HG03439 (cell line): Measurements from ENCODE around the gene ADSS1.
"Not testable (repeated sequence)": the region's sequence is repeated elsewhere in the genome, so short reads cannot be mapped to it uniquely, and the experiment has no call there.

ENCODE experiments used
- ATAC-seq: cut with Tn5 transposase; IDR thresholded peaks from one replicate; pipeline ENCODE4 v1.9.1; 2021; ENCODE audit warnings: mild to moderate bottlenecking, moderate library complexity; ENCODE audit not compliant: unreplicated experiment

The ADSS1 gene

DNA sequence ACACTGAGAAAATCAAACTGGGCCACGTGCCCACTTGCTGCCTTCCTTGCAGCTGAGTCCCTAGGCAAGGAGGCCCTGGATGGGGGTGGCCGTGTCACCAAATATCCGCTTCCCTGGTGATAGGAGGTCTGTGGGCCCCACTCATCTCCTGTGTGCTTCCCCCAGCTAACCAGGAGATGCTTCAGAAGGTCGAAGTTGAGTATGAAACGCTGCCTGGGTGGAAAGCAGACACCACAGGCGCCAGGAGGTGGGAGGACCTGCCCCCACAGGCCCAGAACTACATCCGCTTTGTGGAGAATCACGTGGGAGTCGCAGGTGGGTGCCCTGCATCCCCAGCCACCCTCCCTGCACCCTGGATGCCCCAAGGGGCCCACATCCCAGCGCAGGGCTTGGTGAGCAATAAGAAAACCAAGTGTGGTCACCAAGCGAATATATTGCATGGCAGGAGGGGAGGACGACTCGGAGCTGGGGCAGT lies 22.1 kb downstream of the ADSS1 start:
- ATAC-seq: no peak

DNA sequence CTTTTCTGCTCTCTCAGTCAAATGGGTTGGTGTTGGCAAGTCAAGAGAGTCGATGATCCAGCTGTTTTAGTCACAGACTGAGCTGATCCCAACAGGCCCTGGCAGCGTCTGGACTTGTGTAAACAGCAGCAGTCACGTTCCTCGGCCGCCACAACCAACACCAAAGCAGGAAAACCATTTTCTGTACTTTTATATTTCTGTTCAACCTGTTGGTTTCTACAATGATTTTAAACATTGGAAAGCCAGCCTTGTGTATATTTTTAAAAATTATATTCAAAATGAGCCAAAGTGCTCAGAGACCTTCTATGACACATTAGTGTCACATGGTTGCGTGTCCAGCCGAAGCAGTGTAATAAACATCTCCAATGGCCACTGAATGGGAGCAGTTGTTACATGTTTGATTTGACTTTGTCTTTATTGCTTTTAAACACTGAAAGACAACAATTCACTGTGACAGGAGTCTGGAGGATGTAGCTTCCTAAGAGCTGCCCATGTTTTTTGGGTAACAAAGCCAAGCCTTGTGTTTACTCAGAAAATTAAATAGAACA lies 23.0 kb downstream of the ADSS1 start:
- ATAC-seq: no peak

DNA sequence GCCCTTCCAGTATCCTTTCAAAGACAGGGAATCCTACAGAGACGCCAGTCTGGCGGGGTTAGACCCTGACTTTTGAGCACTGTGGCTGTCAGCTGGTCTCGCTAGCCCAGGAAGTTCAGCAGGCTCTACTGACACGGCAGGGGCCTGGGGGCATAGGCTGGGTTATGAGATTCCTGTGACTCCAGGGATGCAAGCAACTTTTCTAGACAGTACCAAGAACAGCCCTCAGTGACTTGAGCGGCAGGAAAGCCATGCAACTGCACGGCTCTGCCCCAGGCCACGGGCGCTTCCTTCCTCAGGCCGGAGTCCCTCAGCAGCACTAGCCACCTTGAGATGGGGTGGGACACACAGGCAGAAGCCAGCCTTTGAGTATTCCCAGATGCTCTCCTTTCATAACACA lies 23.8 kb downstream of the ADSS1 start:
- ATAC-seq: no peak

DNA sequence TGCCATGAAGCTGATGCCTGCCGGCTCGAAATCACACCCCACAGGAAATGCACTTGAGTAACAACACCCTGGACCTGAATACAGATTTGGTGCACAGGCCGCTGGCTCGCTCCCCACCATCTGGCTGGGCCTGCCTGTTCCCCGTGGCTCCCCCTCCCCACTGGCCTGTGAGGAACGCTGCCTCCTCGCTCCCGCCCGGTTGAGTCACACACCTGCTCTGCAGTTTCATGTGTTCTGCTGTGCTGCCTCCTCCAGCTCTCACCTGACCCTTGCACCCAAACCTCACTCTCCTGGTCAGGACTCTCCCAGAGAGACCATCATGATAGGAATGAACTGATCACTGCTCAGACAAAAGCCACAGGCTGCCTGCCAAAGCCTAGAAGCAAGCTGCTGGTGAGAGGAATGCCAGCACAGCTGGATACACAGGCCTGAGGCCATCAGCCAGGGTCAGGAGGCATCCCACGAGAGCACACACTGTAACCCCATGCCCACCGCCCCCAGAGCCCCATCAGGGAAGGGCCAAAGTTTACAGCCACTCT lies 25.2 kb downstream of the ADSS1 start:
- ATAC-seq: no peak

DNA sequence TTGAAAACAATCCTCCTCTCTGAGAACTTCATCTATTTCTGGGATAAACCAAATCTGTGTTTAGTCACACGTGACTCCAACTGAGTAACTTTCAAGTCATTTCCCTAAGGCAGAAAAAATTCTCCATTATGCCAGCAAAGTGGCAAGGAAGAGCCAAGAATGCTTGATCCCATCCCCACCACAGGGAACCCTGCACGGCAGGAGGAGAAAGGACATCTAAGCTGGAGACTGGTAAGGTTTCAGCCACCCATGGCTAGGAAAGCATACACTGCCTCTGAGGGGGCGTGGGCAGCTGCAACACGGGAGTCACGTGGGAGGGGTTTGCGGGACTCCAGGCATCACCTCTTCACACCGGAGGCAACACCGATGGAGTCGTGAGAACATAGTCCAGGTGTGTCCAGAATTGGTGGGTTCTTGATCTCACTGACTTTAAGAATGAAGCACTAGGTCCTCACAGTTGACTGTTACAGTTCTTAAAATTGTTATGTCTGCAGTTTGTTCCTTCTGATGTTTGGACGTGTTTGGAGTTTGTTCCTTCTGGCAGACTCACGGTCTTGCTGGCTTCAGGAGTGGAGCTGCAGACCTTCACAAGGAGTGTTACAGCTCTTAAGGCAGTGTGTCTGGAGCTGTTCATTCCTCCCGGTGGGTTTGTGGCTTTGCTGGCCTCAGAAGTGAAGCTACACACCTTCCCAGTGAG lies 26.2 kb downstream of the ADSS1 start:
- ATAC-seq: no peak

DNA sequence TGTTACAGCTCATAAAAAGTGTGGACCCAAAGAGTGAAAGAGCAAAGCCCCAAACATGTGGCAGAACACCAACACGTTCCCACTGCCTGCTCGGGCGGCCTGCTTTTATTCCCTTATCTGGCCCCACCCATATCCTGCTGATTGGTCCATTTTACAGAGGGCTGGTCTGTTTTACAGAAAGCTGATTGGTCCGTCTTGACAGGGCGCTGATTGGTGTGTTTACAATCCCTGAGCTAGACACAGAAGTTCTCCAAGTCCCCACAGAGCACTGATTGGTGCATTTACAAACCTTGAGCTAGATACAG lies 26.7 kb downstream of the ADSS1 start:
- not testable (repeated sequence) for ATAC-seq

DNA sequence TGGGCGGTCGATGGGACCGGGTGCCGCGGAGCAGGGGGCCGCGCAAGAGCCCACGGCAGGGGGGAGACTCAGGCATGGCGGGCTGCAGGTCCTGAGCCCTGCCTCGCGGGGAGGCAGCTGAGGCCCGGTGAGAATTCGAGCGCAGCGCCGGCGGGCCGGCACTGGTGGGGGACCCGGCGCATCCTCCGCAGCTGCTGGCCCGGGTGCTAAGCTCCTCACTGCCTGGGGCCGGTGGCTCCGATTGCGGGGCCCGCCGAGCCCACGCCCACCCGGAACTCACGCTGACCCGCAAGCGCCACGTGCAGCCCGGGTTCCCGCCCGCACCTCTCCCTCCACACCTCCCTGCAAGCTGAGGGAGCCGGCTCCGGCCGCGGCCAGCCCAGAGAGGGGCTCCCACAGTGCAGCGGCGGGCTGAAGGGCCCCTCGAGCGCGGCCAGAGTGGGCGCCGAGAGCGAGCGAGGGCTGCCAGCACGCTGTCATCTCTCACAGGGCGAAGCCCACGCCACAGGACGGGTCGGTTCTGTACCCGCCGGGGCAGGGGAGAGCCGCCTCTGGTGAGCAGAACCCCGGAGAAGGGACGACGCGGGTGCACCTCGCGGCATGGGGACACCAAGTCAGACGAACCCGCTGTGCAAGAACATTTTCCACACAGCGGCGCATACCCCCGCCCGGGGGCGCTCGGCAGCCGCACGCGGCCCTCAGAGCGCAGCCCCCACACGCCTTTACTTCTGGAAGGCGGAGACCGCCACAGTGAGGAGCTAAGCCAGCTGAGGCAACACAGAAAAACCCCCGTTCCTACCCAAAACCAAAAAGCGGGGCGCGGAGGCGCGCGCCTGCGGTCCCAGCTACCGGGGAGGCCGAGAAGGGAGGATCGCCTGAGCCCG lies 27.8 kb downstream of the ADSS1 start:
- ATAC-seq: no peak

DNA sequence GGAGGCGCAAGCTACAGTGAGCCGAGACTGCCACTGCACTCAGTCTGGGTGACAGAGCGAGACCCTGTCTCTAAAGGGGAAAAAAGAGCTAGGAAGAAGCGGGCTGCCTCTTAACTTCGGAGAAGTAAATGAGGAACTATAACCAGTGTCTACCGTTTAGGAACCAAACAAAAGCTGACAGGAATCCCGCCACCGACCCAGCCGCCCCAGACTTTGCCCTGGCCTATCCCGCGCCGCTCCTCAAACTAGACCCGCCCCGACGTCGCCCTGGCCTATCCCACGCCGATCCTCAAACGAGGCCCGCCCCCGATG lies 28.4 kb downstream of the ADSS1 start:
- ATAC-seq: peak; percentile 3

DNA sequence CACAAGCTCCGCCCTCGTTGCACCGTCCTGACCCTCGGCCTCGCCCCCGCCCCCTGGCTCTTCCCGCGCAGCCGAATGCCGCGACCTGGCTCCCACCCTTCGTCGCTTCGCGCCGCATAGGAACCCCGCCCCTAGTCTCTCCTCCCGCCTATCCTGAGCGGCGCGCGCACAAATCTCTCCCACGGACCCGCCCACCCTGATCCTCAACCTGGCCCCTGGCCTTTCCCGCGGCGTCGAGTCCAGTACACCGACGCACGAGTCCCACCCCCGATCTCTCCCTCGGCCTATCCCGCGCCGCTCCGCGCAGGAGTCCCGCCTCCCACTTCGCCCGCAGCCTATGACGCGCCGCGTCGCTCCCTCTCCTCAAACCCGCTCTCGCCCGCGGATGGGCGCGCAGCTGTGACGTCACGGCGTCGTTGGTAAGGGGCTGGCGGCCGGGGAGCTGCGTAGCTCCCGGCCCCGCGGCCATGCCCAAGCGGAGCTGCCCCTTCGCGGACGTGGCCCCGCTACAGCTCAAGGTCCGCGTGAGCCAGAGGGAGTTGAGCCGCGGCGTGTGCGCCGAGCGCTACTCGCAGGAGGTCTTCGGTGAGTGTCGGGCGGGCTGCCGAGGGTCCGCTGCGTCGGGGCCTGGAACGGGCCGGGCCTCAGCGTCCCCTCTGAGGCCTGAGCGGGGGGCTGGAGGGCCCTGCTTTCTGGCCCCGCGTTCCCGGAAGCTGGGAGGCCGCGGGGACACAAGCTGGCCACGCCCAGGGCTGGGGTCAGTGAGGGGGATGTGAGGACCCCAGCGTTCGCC lies 28.9 kb downstream of the ADSS1 start, which contains the start of gene SIVA1:
TSS of gene SIVA1 (plus strand) at position 413 of the 793 bp plus-strand sequence. CDS start at position 468, 55 bp downstream.
- ATAC-seq: peak; percentile 89

DNA sequence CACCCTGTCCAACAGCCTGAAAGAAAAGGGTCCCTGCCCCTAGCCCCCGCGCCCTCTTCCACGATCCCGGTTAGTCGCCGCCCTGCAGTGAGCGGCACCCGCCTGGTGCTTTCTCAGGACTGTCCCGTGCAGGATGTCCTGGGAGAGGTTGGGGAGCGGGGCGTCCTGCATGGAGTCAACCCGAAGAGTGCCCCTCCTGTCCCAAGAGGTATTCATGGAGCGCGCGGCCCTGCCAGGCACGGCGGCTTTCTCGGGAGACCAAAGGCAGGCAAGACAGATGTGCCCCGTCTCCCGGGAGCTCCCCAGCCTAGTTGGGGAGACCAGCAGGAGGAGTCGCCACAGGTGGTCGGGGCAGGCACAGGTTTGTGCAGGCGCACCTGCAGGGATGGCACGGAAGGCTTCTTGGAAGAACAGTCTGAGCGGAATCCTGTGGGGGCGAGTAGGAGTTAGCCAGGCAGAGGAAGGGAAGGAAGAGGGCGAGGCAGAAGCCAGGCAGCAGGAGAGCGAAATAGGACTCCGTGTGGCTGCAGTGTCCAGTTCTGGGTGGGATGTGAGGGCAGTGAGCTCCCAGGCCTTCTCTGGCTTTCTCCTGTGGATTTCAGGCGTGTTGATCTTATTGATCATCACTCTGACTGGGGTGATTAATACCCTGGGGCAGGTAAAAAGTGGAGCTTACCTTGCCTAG lies 29.6 kb downstream of the ADSS1 start:
- no peak for ATAC-seq

DNA sequence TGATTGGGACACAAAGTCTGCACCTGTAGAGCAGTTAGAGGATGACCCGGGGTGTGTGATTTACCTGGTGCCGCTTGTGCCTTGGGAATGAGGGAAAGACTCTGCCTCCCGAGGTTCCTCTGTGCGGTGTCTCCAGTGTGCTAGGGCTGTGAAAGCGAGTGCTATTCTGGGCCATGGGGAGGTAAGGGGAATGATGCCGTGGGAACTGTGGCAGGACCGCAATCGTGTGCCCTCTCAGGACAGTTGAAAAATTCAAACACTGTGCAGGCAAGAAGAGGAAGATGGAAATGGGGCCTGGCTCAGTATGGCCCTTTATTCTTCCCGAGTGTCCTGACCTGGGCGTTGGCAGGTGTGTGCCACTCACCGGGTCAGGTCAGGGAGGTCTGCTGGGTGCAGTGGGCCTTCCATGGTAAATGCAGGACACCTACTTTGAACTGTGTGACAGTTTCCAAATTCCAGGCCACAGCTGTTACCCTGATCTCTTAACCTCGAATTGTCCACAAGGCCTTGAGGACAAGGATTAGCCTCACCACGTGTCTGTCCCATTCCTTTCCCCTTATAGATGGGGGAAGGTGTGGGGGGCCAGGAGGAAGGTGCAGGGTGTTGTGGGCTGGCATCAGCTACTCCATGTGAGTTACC lies 30.3 kb downstream of the ADSS1 start:
- ATAC-seq: no peak

DNA sequence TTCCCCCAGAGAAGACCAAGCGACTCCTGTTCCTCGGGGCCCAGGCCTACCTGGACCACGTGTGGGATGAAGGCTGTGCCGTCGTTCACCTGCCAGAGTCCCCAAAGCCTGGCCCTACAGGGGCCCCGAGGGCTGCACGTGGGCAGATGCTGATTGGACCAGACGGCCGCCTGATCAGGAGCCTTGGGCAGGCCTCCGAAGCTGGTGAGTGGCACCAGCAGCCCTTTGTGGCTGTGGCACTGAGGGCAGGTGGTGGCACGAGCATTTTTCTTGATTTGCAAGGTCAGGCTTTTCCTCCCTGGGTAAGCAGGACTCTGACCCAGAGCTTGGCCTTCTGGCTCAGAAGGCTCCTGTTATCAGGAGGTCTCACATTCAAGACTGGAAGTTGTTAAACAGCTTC lies 31.6 kb downstream of the ADSS1 start:
- ATAC-seq: no peak

DNA sequence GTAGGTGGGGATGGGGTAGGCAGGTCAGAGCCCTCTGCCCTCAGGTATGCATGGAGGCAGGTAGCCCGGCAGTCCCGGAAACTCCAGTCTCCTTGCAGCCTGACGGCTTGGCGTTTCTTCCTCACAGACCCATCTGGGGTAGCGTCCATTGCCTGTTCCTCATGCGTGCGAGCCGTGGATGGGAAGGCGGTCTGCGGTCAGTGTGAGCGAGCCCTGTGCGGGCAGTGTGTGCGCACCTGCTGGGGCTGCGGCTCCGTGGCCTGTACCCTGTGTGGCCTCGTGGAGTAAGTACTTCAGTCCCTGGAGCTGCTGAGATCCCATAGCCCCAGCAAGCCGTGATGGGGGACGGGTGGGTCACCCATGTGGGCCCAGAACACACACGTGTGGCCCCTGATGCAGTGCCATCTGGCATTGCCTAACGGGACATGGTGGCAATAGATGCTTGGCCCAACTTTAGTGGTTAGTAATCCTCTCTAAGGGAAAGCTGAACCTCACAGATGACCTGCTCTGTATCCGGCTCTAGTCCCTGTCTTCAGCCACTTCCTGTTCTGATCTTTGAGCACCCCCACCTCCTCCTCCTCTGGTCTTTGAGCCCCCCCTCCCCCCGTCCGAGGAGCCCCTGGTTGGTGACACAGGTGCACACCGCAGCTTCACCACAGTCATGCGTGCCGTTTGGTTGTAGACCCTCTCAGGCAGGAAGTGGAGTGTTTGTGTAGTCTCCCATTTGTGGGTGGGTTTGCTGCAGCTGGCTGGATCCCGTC lies 32.6 kb downstream of the ADSS1 start:
- ATAC-seq: no peak

DNA sequence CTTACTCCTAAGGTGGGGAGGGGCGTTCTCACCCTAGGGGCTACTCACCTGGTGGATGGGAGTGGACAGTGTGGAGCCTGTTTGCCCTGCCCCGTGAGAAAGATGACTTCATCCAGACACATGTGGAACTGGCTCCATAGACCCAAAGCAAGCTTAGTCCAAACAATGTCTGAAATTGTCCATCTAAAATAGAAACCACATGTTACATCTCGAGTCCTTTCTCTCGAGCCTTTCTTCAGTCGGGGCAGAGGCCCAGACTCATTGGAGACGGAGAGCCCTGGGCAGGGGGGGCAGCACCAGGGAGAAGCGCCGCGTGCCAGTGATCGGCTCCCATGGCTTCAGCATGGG lies 33.2 kb downstream of the ADSS1 start:
- ATAC-seq: no peak

DNA sequence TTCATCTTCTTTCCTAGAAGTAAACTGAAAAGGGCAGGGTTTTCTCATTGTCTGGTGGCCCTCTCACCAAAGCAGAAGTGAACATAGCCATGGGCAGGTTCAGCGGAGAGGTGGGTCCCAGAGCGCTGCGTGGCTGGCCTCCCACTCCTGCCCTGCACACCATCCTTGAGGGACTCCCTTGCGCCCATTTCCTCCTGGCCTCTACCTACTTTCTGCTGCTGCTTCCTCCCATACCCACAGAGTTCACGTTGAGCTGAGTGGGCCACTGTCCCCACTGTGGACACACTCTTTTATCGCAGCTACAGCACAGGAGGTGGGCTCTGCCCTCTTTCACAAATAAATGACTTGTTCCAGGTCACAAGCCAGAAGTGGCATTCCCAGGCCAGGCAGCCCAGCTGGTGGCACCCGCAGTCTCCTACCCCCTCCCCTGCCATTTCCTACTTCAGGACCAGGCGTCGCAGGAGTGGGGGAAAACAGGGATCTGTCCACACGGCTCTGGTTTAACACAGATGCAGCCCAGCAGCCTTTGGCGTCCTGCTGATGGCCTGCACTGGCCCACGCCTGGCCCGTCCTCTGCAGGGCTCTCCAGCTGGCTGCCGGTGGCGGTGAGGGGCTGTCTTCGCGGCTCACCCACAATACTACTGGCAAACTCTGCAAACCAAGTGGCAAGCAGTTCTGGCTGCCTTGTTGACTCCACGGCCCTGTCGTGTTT lies 33.8 kb downstream of the ADSS1 start:
- no peak for ATAC-seq

DNA sequence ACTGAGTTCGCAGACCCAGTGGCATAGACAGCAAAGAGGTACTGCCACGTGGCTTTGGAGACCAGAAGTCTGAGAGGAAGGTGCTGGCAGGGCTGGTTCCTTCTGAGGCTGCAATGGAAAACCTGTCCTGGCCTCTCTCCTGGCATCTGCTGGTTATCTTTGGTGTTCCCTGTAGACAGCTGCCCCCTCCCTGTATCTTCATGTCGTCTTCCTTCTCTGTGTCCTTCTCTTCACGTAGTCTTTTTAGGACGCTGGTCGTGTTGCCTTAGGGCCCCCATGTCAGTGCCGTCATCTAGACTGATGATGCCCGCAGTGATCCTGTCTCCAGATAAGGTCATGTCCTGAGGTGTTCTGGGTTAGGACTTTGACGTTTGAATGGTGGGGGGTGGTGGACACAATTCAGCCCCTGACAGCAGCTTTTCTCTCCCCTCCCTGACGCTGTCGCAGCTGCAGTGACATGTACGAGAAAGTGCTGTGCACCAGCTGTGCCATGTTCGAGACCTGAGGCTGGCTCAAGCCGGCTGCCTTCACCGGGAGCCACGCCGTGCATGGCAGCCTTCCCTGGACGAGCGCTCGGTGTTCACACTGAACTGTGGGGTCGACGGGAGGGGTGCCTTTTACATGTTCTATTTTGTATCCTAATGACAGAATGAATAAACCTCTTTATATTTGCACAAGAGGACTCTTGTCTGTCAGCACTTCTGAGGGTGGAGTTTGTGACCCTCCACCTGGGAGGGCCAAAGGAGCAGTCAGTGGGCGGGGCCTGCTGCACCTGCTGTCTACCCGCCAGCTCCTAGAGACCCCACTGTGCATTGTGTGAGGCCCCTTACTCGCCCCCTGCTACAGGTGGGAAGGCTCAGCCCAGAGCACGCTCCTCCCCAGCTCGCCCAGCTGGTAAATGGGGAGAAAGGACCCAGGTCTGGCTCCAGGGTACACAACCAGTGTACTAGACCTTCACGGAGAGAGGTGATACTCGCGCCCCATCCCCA lies 35.2 kb downstream of the ADSS1 start:
- no peak for ATAC-seq

DNA sequence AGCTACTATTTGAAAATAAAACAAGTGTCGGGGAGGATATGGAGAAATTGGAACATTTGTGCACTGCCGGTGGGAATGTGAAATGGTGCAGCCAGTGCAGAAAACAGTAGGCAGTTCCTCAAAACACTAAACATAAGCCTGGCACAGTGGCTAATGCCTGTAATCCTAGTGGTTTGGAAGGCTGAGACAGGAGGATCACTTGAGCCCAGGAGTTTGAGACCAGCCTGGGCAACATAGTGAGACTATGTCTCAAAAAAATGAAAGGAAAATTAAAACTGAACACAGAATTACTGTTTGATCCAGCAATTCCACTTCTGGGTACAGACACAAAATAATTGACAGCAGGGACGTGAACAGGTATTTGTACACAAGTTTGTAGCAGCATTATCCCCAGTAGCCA lies 41.5 kb downstream of the ADSS1 start:
- no peak for ATAC-seq
